K562 (cell line): ENCODE results near the gene GATA2. TPM values are rescaled to one million over a fixed set of nuclear protein-coding genes. Genes with fewer than 3 reads are reported as not detected.

Experiments
- BRD9 ChIP-seq: fragments of 450-650 bp; IDR thresholded peaks from 2 replicates; pipeline ENCODE4 v1.6.1; 2018; ENCODE audit warnings: low read depth; ENCODE audit not compliant: partially characterized antibody
- CBX2 ChIP-seq: fragments of 200-600 bp; sonication (generic); IDR thresholded peaks from one replicate; pipeline ENCODE4 v1.6.1; 2012; ENCODE audit warnings: mild to moderate bottlenecking, low read length, inconsistent platforms; ENCODE audit not compliant: insufficient read depth, poor library complexity, severe bottlenecking
- CHAMP1 ChIP-seq: fragments of 450-650 bp; IDR thresholded peaks from 2 replicates; pipeline ENCODE4 v1.6.1; 2016; ENCODE audit warnings: mild to moderate bottlenecking
- E2F8 ChIP-seq: fragments of 450-650 bp; IDR thresholded peaks from 2 replicates; pipeline ENCODE4 v1.7.1; 2018; ENCODE audit warnings: mild to moderate bottlenecking, low read depth; ENCODE audit not compliant: partially characterized antibody
- GTF2B ChIP-seq: IDR thresholded peaks from 2 replicates; pipeline ENCODE4 v1.6.1; 2011; ENCODE audit not compliant: insufficient read length; ENCODE audit errors: extremely low read depth
- HDAC1 ChIP-seq, 2 experiments: fragments of 450-650 bp; IDR thresholded peaks; 2 replicates each; pipeline ENCODE4 v1.6.1; 2016 to 2017; ENCODE audit warnings: inconsistent platforms in 1 of 2, mild to moderate bottlenecking in 1 of 2, moderate library complexity in 1 of 2
- LARP7 ChIP-seq: fragments of 450-650 bp; IDR thresholded peaks from 2 replicates; pipeline ENCODE4 v1.6.1; 2016
- MECOM ChIP-seq: fragments of 250-450 bp; sonication (Bioruptor Pico); IDR thresholded peaks from 2 replicates; pipeline ENCODE4 v1.8.0; 2022; ENCODE audit warnings: inconsistent platforms
- RBM39 ChIP-seq: fragments of 200-400 bp; formaldehyde crosslinking; optimal IDR thresholded peaks from 2 replicates; pipeline ENCODE3; 2018; ENCODE audit warnings: low read depth, low read length
- SMAD4 ChIP-seq: fragments of 250-450 bp; sonication (Bioruptor Pico); conservative IDR thresholded peaks from 2 replicates; pipeline ENCODE4 v1.8.0; 2021; ENCODE audit warnings: inconsistent platforms, mild to moderate bottlenecking, moderate library complexity
- SREBF1 ChIP-seq: fragments of 150-350 bp; IDR thresholded peaks from 2 replicates; pipeline ENCODE4 v1.6.1; 2014; ENCODE audit warnings: antibody characterized with exemption, low read depth, low read length, borderline replicate concordance
- SRSF1 ChIP-seq: fragments of 200-400 bp; formaldehyde crosslinking; IDR thresholded peaks from 2 replicates; pipeline ENCODE4 v1.6.1; 2017; ENCODE audit warnings: mild to moderate bottlenecking, low read depth, low read length, moderate library complexity
- ZBTB11 ChIP-seq, 3 experiments: fragments of 200-800 bp in 1 of 3; fragments of 250-450 bp in 1 of 3; fragments of 450-650 bp in 1 of 3; sonication (Bioruptor Pico) in 1 of 3; sonication (Bioruptor generic) in 1 of 3; formaldehyde crosslinking in 1 of 3; IDR thresholded peaks; 2 replicates each; pipeline versions ENCODE4 v1.6.1 to v1.8.0; 2016 to 2022; ENCODE audit warnings: mild to moderate bottlenecking in 2 of 3, missing genetic modification characterization in 2 of 3, missing compliant biosample characterization in 1 of 3, moderate library complexity in 1 of 3
- ZNF239 ChIP-seq: fragments of 250-450 bp; sonication (Bioruptor Pico); IDR thresholded peaks from 2 replicates; pipeline ENCODE4 v1.4.0; 2020; ENCODE audit warnings: mild to moderate bottlenecking
- ZNF644 ChIP-seq: fragments of 200-800 bp; sonication (Bioruptor generic); IDR thresholded peaks from 2 replicates; pipeline ENCODE4 v1.6.1; 2016; ENCODE audit warnings: low read depth, missing genetic modification characterization, missing compliant biosample characterization
- polyA plus RNA-seq, 8 experiments: library from polyadenylated mRNA; depleted of rRNA in 4 of 8; stranded (reverse) in 5 of 8; unstranded in 3 of 8; fragments of >200 nt; fragmentation: Nextera tagmentation in 2 of 8; fragmentation: Illumina TruSeq in 1 of 8; extraction: Ambion mirVana in 2 of 8; extraction: Trizol in 1 of 8; gene quantifications; 2 replicates each; pipeline versions ENCODE4 v1.2.1 to v1.2.3, GENCODE V29; 2011 to 2014; ENCODE audit warnings: inconsistent platforms in 1 of 8, missing spikeins in 1 of 8
- total RNA-seq, 7 experiments: library from RNA; depleted of rRNA in 6 of 7; stranded (reverse); fragments of >200 nt in 6 of 7; fragmentation: Illumina TruSeq in 2 of 7; extraction: Trizol in 2 of 7; gene quantifications; 2 replicates each; pipeline versions ENCODE4 v1.2.1 to v1.2.3, GENCODE V29; 2011 to 2021; ENCODE audit warnings: low replicate concordance in 1 of 7

The GATA2 gene
- total and polyA plus RNA-seq, 9 of the 15 experiments (the other 6 are each of a cell fraction or from before 2014, with no cell fraction given) = 8.5 to 218 (median 50.8) TPM

GRCh38 chr3:128487813-128488635 is 5.0 kb downstream of the GATA2 start (continued):
- TF ChIP-seq ZBTB11 (CRISPR knock-in tag; IDR thresholded peaks at IDR 0.05) (no peak), CHAMP1 (no peak), SMAD4 (peak; percentile 25), ZNF644 (tag) (no peak), SREBF1 (no peak), BRD9 (peak; percentile 45), LARP7 (no peak), ZNF239 (CRISPR knock-in tag) (no peak), GTF2B (peak; percentile 35), MECOM (CRISPR knock-in tag) (no peak), CBX2 (no peak), E2F8 (no peak), SRSF1 (no peak), HDAC1 (IDR thresholded peaks at IDR 0.05) (peak in 1 of 2 experiments; percentile 27; a peak in 2 of 4 replicates), RBM39 (no peak)
